Urinary bladder (tissue), 4 donors: ENCODE data around the gene DNAH2. TPM values are rescaled to one million over a fixed set of nuclear protein-coding genes. Genes with fewer than 3 reads are reported as not detected.
A peak's percentile ranks its signal among the peaks of the same experiment; 100 is the strongest.

Experiments used
- DNase-seq: peaks from one replicate; pipeline ENCODE4 v3.0.0-alpha.2; 2015; ENCODE audit errors: extremely low spot score
- H3K27ac ChIP-seq: one replicate; pipeline ENCODE4 v1.5.1; 2013; ENCODE audit warnings: low read depth, mild to moderate bottlenecking, moderate library complexity
- H3K36me3 ChIP-seq: one replicate; pipeline ENCODE4 v1.6.1; 2013; ENCODE audit warnings: mild to moderate bottlenecking, moderate library complexity; ENCODE audit not compliant: insufficient read depth
- H3K4me1 ChIP-seq: one replicate; pipeline ENCODE4 v1.6.1; 2013; ENCODE audit warnings: mild to moderate bottlenecking, moderate library complexity; ENCODE audit not compliant: insufficient read depth
- H3K4me3 ChIP-seq: one replicate; pipeline ENCODE4 v1.5.1; 2013; ENCODE audit warnings: low read depth, low read length
- WGBS: extraction: QIAGEN DNeasy Blood & Tissue Kit; methylation state at CpG from one replicate; pipeline ENCODE4 v1.1.7; 2013; 5-methylcytosine and 5-hydroxymethylcytosine counted together
- polyA plus RNA-seq: library from polyadenylated mRNA; stranded (reverse); fragments of 200-250 nt; gene quantifications from one replicate; pipeline ENCODE4 v1.2.3, GENCODE V29; 2013
- total RNA-seq: library from RNA; depleted of rRNA; stranded (reverse); fragments of >200 nt; gene quantifications from one replicate; pipeline ENCODE4 v1.2.3, GENCODE V29; 2014
- donor health status: healthy with polysubstance abuse.
- donor health status: healthy.

Gene DNAH2
- total and polyA plus RNA-seq, 2 donors: 0.11 to 0.16 TPM

- no peak overlapping the region for H3K4me3 ChIP-seq
- peak overlapping the region; percentile 43 for H3K27ac ChIP-seq
- WGBS: 58% methylated on average over 9 of the region's 9 CpGs
- no peaks in the 10 kb centered on the region for H3K4me1 ChIP-seq
- H3K36me3 ChIP-seq: no peaks in the 10 kb centered on the region
- no peak for DNase-seq
Measured at GRCh38 chr17:7755095-7755890, 37.7 kb downstream of the DNAH2 start.

GRCh38 chr17:7756968-7757367 is 39.4 kb downstream of the DNAH2 start:
- Histone ChIP-seq H3K36me3 (no peaks in the 10 kb centered on the region), H3K4me1 (no peaks in the 10 kb centered on the region), H3K4me3 (no peak overlapping the region), H3K27ac (no peak overlapping the region)
- DNase-seq: no peak
- 89% methylated on average over 14 of the region's 14 CpGs for WGBS

GRCh38 chr17:7763919-7764318 is 46.4 kb downstream of the DNAH2 start:
- WGBS: 86% methylated on average over 16 of the region's 16 CpGs
- Histone ChIP-seq H3K4me3 (no peak overlapping the region), H3K27ac (no peak overlapping the region), H3K36me3 (no peaks in the 10 kb centered on the region), H3K4me1 (no peaks in the 10 kb centered on the region)
- DNase-seq: no peak

GRCh38 chr17:7767004-7767403 is 49.5 kb downstream of the DNAH2 start:
- Histone ChIP-seq H3K4me3 (no peak overlapping the region), H3K4me1 (no peaks in the 10 kb centered on the region)
- WGBS: 70% methylated on average over 10 of the region's 10 CpGs

GRCh38 chr17:7767405-7768021 is 50.0 kb downstream of the DNAH2 start:
- WGBS: 51% methylated on average over 17 of the region's 17 CpGs
- no peaks in the 10 kb centered on the region for H3K36me3 ChIP-seq

More at GRCh38 chr17:7767004-7767403, 49.5 kb downstream of the DNAH2 start:
- no peak overlapping the region for H3K27ac ChIP-seq
- H3K36me3 ChIP-seq: no peaks in the 10 kb centered on the region
- DNase-seq: no peak

GRCh38 chr17:7769854-7770253 is 52.3 kb downstream of the DNAH2 start:
- no peak overlapping the region for H3K27ac ChIP-seq
- no peaks in the 10 kb centered on the region for H3K4me1 ChIP-seq
- H3K4me3 ChIP-seq: no peak overlapping the region
- WGBS: 82% methylated on average over 4 of the region's 4 CpGs
- no peak for DNase-seq
- no peaks in the 10 kb centered on the region for H3K36me3 ChIP-seq

More at GRCh38 chr17:7767405-7768021, 50.0 kb downstream of the DNAH2 start:
- H3K4me3 ChIP-seq: no peak overlapping the region
- H3K27ac ChIP-seq: no peak overlapping the region
- H3K4me1 ChIP-seq: no peaks in the 10 kb centered on the region
- DNase-seq: no peak

GRCh38 chr17:7774055-7774521 is 56.5 kb downstream of the DNAH2 start:
- no peaks in the 10 kb centered on the region for H3K36me3 ChIP-seq
- H3K4me1 ChIP-seq: no peaks in the 10 kb centered on the region
- H3K4me3 ChIP-seq: no peak overlapping the region
- 35% methylated on average over 9 of the region's 9 CpGs for WGBS
- no peak overlapping the region for H3K27ac ChIP-seq
- no peak for DNase-seq

- H3K36me3 ChIP-seq: no peaks in the 10 kb centered on the region
- H3K4me1 ChIP-seq: no peaks in the 10 kb centered on the region
- no peak overlapping the region for H3K4me3 ChIP-seq
- 88% methylated on average over 7 of the region's 7 CpGs for WGBS
- H3K27ac ChIP-seq: no peak overlapping the region
- no peak for DNase-seq
Measured at GRCh38 chr17:7775051-7775450, 57.5 kb downstream of the DNAH2 start.

- WGBS: 90% methylated on average over 7 of the region's 7 CpGs
- H3K4me3 ChIP-seq: no peak overlapping the region
Measured at GRCh38 chr17:7777017-7777416, 59.5 kb downstream of the DNAH2 start.

GRCh38 chr17:7780736-7781135 is 63.2 kb downstream of the DNAH2 start:
- WGBS: 93% methylated on average over 10 of the region's 10 CpGs

More at GRCh38 chr17:7777017-7777416, 59.5 kb downstream of the DNAH2 start:
- Histone ChIP-seq H3K36me3 (no peaks in the 10 kb centered on the region), H3K27ac (no peak overlapping the region), H3K4me1 (no peaks in the 10 kb centered on the region)
- DNase-seq: no peak

GRCh38 chr17:7781429-7781828 is 63.9 kb downstream of the DNAH2 start:
- H3K4me3 ChIP-seq: no peak overlapping the region
- DNase-seq: no peak
- H3K4me1 ChIP-seq: no peaks in the 10 kb centered on the region
- WGBS: 80% methylated on average over 6 of the region's 6 CpGs
- no peak overlapping the region for H3K27ac ChIP-seq
- H3K36me3 ChIP-seq: no peaks in the 10 kb centered on the region

More at GRCh38 chr17:7780736-7781135, 63.2 kb downstream of the DNAH2 start:
- Histone ChIP-seq H3K4me3 (no peak overlapping the region), H3K27ac (no peak overlapping the region), H3K36me3 (no peaks in the 10 kb centered on the region), H3K4me1 (no peaks in the 10 kb centered on the region)
- no peak for DNase-seq

GRCh38 chr17:7782240-7782639 is 64.7 kb downstream of the DNAH2 start:
- WGBS: 57% methylated on average over 2 of the region's 2 CpGs
- no peak for DNase-seq
- Histone ChIP-seq H3K36me3 (no peaks in the 10 kb centered on the region), H3K4me1 (no peaks in the 10 kb centered on the region), H3K4me3 (no peak overlapping the region), H3K27ac (no peak overlapping the region)

- DNase-seq: no peak
- 89% methylated on average over 21 of the region's 21 CpGs for WGBS
Measured at GRCh38 chr17:7786866-7787265, 69.3 kb downstream of the DNAH2 start.

GRCh38 chr17:7789131-7789530 is 71.6 kb downstream of the DNAH2 start:
- Histone ChIP-seq H3K4me3 (no peak overlapping the region), H3K36me3 (no peaks in the 10 kb centered on the region), H3K4me1 (no peaks in the 10 kb centered on the region), H3K27ac (no peak overlapping the region)
- WGBS: 89% methylated on average over 9 of the region's 9 CpGs
- no peak for DNase-seq

More at GRCh38 chr17:7786866-7787265, 69.3 kb downstream of the DNAH2 start:
- H3K27ac ChIP-seq: no peak overlapping the region
- no peaks in the 10 kb centered on the region for H3K4me1 ChIP-seq
- no peak overlapping the region for H3K4me3 ChIP-seq
- no peaks in the 10 kb centered on the region for H3K36me3 ChIP-seq
